ENCODE measurements around the gene ASRGL1.

DNA sequence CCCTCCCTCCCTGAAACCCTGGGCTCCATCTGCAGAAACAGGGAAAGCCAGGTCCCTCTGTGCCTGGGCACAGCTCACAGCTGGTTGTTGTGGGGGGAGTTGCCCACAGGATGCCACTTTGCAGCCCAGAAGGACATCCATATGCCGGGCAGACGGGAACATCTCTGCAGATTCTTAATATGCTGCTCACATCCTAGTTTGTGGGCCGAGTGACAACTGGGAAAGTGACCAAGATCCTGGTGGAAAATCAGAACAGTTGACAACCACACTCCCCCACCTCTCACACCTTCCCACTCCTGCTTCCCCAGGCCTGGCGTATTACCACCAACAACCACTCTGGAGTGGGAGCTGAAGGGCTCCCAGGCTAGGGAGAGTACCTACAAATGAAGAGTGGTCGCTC, 74.3 kb downstream of the ASRGL1 start:
- TF ChIP-seq, protein P1, sequence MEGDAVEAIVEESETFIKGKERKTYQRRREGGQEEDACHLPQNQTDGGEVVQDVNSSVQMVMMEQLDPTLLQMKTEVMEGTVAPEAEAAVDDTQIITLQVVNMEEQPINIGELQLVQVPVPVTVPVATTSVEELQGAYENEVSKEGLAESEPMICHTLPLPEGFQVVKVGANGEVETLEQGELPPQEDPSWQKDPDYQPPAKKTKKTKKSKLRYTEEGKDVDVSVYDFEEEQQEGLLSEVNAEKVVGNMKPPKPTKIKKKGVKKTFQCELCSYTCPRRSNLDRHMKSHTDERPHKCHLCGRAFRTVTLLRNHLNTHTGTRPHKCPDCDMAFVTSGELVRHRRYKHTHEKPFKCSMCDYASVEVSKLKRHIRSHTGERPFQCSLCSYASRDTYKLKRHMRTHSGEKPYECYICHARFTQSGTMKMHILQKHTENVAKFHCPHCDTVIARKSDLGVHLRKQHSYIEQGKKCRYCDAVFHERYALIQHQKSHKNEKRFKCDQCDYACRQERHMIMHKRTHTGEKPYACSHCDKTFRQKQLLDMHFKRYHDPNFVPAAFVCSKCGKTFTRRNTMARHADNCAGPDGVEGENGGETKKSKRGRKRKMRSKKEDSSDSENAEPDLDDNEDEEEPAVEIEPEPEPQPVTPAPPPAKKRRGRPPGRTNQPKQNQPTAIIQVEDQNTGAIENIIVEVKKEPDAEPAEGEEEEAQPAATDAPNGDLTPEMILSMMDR (IDR thresholded peaks at IDR 0.05; ENCODE audit: insufficient read depth, low read depth, low read length) = no peak
- no peak for TF ChIP-seq EZH2 (IDR thresholded peaks at IDR 0.05; ENCODE audit: insufficient read depth, low read length)

Measured in astrocyte (in vitro differentiated cells and primary cell).